K562 (cell line): ENCODE measurements around the gene GTF3C1. TPM values are rescaled to one million over a fixed set of nuclear protein-coding genes. Genes with fewer than 3 reads are reported as not detected.

Experiments
- ATAC-seq: fragments of 200-7000 bp; cut with Tn5 transposase; 3 replicates; pipeline ENCODE4 v1.9.1; 2020; ENCODE audit warnings: moderate library complexity
- BruUV-seq: library from RNA; stranded (reverse); fragments of 400-500 nt; replicated peaks from 2 replicates; lab custom pipeline; 2021; lab: Mats Ljungman, UMichigan
- CTCF ChIA-PET: fragments of 300-600 bp; formaldehyde crosslinking; extraction: SDS; loops from one replicate; lab custom pipeline; 2021; ENCODE audit warnings: low intra/inter-chr PET ratio; lab: Yijun Ruan, JAX
- POLR2A ChIA-PET: fragments of 300-600, 350-650 bp; sonication (Branson Sonifier 250); formaldehyde crosslinking; extraction: SDS; loops from one replicate; lab custom pipeline; 2021; ENCODE audit warnings: antibody characterized with exemption, inconsistent platforms; lab: Yijun Ruan, JAX
- DNase-seq, 4 experiments: peaks; one replicate each; pipeline versions ENCODE4 v3.0.0 to v3.0.0-alpha.2; 2011 to 2018; ENCODE audit warnings: low spot score in 3 of 4, mixed read lengths in 3 of 4; ENCODE audit errors: extremely low read depth in 1 of 4
- FAIRE-seq: peaks from 2 replicates; lab custom pipeline; 2011; peaks lifted over from hg19 to GRCh38; lab: Jason Lieb, UNC
- H2AFZ ChIP-seq: 2 replicates; pipeline ENCODE4 v1.6.0; 2011; ENCODE audit warnings: low read depth, low read length, control low read depth, inconsistent platforms
- H3K27ac ChIP-seq: fragments of 200-600 bp; 3 replicates; pipeline ENCODE4 v1.8.0; 2011; ENCODE audit warnings: low read depth, mild to moderate bottlenecking, control low read depth, inconsistent platforms, low read length, moderate library complexity, mixed read lengths; ENCODE audit errors: extremely low read depth
- H3K27me3 ChIP-seq, 2 experiments: fragments of 300-600 bp in 1 of 2; 2 replicates in 1 of 2; 3 replicates in 1 of 2; pipeline versions ENCODE4 v1.6.0 to v1.8.0; 2011; ENCODE audit warnings: inconsistent platforms in 2 of 2, low read length in 2 of 2, mild to moderate bottlenecking in 1 of 2, mixed read lengths in 1 of 2, moderate library complexity in 1 of 2; ENCODE audit not compliant: control insufficient read depth in 2 of 2, insufficient read depth in 2 of 2
- H3K36me3 ChIP-seq: fragments of 300-600 bp; 3 replicates; pipeline ENCODE4 v1.8.0; 2011; ENCODE audit warnings: mild to moderate bottlenecking, low read length, inconsistent platforms; ENCODE audit not compliant: control insufficient read depth, insufficient read depth
- H3K4me1 ChIP-seq, 2 experiments: fragments of 200-600 bp in 1 of 2; replicated peaks in 1 of 2; 2 replicates in 1 of 2; 3 replicates in 1 of 2; pipeline versions ENCODE4 v1.5.1 to v1.8.0; 2011; ENCODE audit warnings: inconsistent platforms in 2 of 2, low read length in 2 of 2, mild to moderate bottlenecking in 1 of 2, mixed read lengths in 1 of 2, moderate library complexity in 1 of 2; ENCODE audit not compliant: control insufficient read depth in 2 of 2, insufficient read depth in 2 of 2
- H3K4me2 ChIP-seq: 2 replicates; pipeline ENCODE4 v1.6.1; 2011; ENCODE audit warnings: low read length, control low read depth, inconsistent platforms, mixed read lengths; ENCODE audit not compliant: insufficient read depth
- H3K4me3 ChIP-seq: fragments of 200-600 bp; sonication (generic), shearing (Covaris generic); 2 replicates; pipeline ENCODE4 v1.5.1; 2016; ENCODE audit warnings: control low read depth, inconsistent platforms
- H3K79me2 ChIP-seq: fragments of 200-600 bp; 3 replicates; pipeline ENCODE4 v1.8.0; 2011; ENCODE audit warnings: low read length, inconsistent platforms; ENCODE audit not compliant: control insufficient read depth, insufficient read depth
- H3K9ac ChIP-seq, 2 experiments: 2 replicates each; pipeline versions ENCODE4 v1.6.0 to v1.6.1; 2011; ENCODE audit warnings: low read depth in 2 of 2, low read length in 2 of 2, control low read depth in 1 of 2, inconsistent platforms in 1 of 2, mild to moderate bottlenecking in 1 of 2, mixed read lengths in 1 of 2; ENCODE audit not compliant: insufficient read depth in 1 of 2
- H3K9me1 ChIP-seq: one replicate; pipeline ENCODE4 v1.6.0; 2011; ENCODE audit warnings: inconsistent platforms, mild to moderate bottlenecking, low read length, moderate library complexity; ENCODE audit not compliant: control insufficient read depth, insufficient read depth
- H3K9me3 ChIP-seq: replicated peaks from 2 replicates; pipeline ENCODE4 v1.5.1; 2011; ENCODE audit warnings: low read depth, low read length, inconsistent platforms; ENCODE audit not compliant: control insufficient read depth, insufficient read depth
- H4K20me1 ChIP-seq: replicated peaks from 2 replicates; pipeline ENCODE4 v1.6.1; 2011; ENCODE audit warnings: low read length, inconsistent platforms, mixed read lengths; ENCODE audit not compliant: control insufficient read depth, insufficient read depth
- ATF7 ChIP-seq: fragments of 450-650 bp; IDR thresholded peaks from 2 replicates; pipeline ENCODE4 v1.7.1; 2014; ENCODE audit warnings: mild to moderate bottlenecking, moderate library complexity
- DNMT1 ChIP-seq: fragments of 450-650 bp; IDR thresholded peaks from 2 replicates; pipeline ENCODE4 v1.6.1; 2016; ENCODE audit warnings: antibody characterized with exemption, mild to moderate bottlenecking
- GATAD2A ChIP-seq: fragments of 450-650 bp; IDR thresholded peaks from 2 replicates; pipeline ENCODE4 v1.6.1; 2017
- HNRNPL ChIP-seq: fragments of 200-400 bp; formaldehyde crosslinking; IDR thresholded peaks from 2 replicates; pipeline ENCODE4 v1.6.1; 2017; ENCODE audit warnings: low read depth, mild to moderate bottlenecking, low read length
- SPI1 ChIP-seq: IDR thresholded peaks from 2 replicates; pipeline ENCODE4 v1.6.1; 2011; ENCODE audit warnings: low read depth, low read length, control low read depth, borderline replicate concordance
- ZNF77 ChIP-seq: fragments of 250-450 bp; sonication (Bioruptor Pico); IDR thresholded peaks from 2 replicates; pipeline ENCODE4 v1.5.0; 2020
- WGBS: fragments of 100-300 bp; shearing (Covaris generic); methylation state at CpG from one replicate; pipeline ENCODE4 v1.1.6; 2016; ENCODE audit warnings: low coverage, mixed read lengths; ENCODE audit not compliant: insufficient coverage; ENCODE audit errors: missing lambda C conversion rate; 5-methylcytosine and 5-hydroxymethylcytosine counted together
- in situ Hi-C: fragments of 300-500 bp; cut with MboI; formaldehyde crosslinking; loops from 4 replicates; pipeline ENCODE4 v1.15.0; 2018; ENCODE audit warnings: inconsistent platforms, mixed read lengths
- intact Hi-C: fragments of 100-400 bp; cut with micrococcal nuclease; formaldehyde crosslinking; loops from 2 replicates; pipeline ENCODE4 v1.14.2; 2022
- polyA plus RNA-seq, 8 experiments: library from polyadenylated mRNA; depleted of rRNA in 4 of 8; stranded (reverse) in 5 of 8; unstranded in 3 of 8; fragments of >200 nt; fragmentation: Nextera tagmentation in 2 of 8; fragmentation: Illumina TruSeq in 1 of 8; extraction: Ambion mirVana in 2 of 8; extraction: Trizol in 1 of 8; gene quantifications; 2 replicates each; pipeline versions ENCODE4 v1.2.1 to v1.2.3, GENCODE V29; 2011 to 2014; ENCODE audit warnings: inconsistent platforms in 1 of 8, missing spikeins in 1 of 8
- total RNA-seq, 7 experiments: library from RNA; depleted of rRNA in 6 of 7; stranded (reverse); fragments of >200 nt in 6 of 7; fragmentation: Illumina TruSeq in 2 of 7; extraction: Trizol in 2 of 7; gene quantifications; 2 replicates each; pipeline versions ENCODE4 v1.2.1 to v1.2.3, GENCODE V29; 2011 to 2021; ENCODE audit warnings: low replicate concordance in 1 of 7
- TF ChIP-seq, protein P1 (sequence below): sonication (generic); IDR thresholded peaks from 2 replicates; pipeline ENCODE4 v1.6.1; 2016
- TF ChIP-seq, protein P2 (sequence below): fragments of 250-450 bp; sonication (Bioruptor Pico); IDR thresholded peaks from 2 replicates; pipeline ENCODE4 v1.6.1; 2021; ENCODE audit warnings: mild to moderate bottlenecking
- TF ChIP-seq, protein P3 (sequence below): sonication (generic); formaldehyde crosslinking; IDR thresholded peaks from 2 replicates; pipeline ENCODE4 v1.8.0; 2023; ENCODE audit warnings: missing genetic modification reagents, mild to moderate bottlenecking, borderline replicate concordance
- TF ChIP-seq, protein P4 (sequence below): sonication (generic); formaldehyde crosslinking; IDR thresholded peaks from 2 replicates; pipeline ENCODE4 v1.8.1; 2023; ENCODE audit warnings: mild to moderate bottlenecking, missing genetic modification reagents, moderate library complexity
- TF ChIP-seq, protein P5 (sequence below): sonication (generic); formaldehyde crosslinking; IDR thresholded peaks from 2 replicates; pipeline ENCODE4 v1.8.1; 2023; ENCODE audit warnings: mild to moderate bottlenecking, missing genetic modification reagents

Gene GTF3C1
- total and polyA plus RNA-seq, 9 of the 15 experiments (the other 6 are each of a cell fraction or from before 2014, with no cell fraction given) = 0.72 to 63.6 (median 30.9) TPM

DNA sequence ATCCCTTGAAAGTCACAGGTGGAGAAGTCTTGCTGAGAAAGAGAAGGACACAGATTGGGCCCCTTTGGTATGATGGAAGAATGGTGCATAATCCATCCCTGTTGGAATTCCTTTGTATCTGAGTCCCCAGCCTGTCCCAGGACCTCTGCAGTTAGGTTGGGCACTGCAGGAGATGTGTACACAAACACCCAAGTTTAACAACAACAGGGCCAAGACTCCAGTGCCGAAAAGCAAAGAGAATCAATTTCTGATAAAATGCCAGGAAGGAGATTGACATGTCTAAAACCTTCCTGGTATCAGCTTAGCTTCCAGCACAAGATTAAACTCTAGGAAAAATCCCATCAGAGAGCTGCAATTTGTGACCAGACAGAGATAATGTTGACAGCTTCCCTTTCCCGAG, 33.2 kb upstream of the GTF3C1 start:
- WGBS = 35% methylated on average over 2 of the region's 2 CpGs
- CTCF ChIA-PET = no interaction called here
- no peak overlapping the region for H3K4me3 ChIP-seq
- ATAC-seq (no peak), DNase-seq (no peak), FAIRE-seq (no peak)
- intact Hi-C loops (no loop called here), in situ Hi-C loops (no loop called here)
- POLR2A ChIA-PET = no interaction called here
- H4K20me1 ChIP-seq = no peaks in the 10 kb centered on the region
- H3K9ac ChIP-seq = no peak overlapping the region
- H2AFZ ChIP-seq = no peak overlapping the region
- H3K36me3 ChIP-seq = no peaks in the 10 kb centered on the region
- peaks cover 0 to 5% of the 10 kb centered on the region in 2 experiments; a peak in 1 of 5 replicates for H3K4me1 ChIP-seq
- H3K9me1 ChIP-seq = no peaks in the 10 kb centered on the region
- no peak overlapping the region for H3K4me2 ChIP-seq
- H3K79me2 ChIP-seq = no peaks in the 10 kb centered on the region
- BruUV-seq = no TSS peak
- H3K9me3 ChIP-seq = no peaks in the 10 kb centered on the region
- no peak overlapping the region for H3K27ac ChIP-seq
- TF ChIP-seq, protein P1, sequence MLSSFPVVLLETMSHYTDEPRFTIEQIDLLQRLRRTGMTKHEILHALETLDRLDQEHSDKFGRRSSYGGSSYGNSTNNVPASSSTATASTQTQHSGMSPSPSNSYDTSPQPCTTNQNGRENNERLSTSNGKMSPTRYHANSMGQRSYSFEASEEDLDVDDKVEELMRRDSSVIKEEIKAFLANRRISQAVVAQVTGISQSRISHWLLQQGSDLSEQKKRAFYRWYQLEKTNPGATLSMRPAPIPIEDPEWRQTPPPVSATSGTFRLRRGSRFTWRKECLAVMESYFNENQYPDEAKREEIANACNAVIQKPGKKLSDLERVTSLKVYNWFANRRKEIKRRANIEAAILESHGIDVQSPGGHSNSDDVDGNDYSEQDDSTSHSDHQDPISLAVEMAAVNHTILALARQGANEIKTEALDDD = no peak
- TF ChIP-seq ZNF77 (CRISPR knock-in tag) = no peak
- no peak for TF ChIP-seq ATF7
- TF ChIP-seq, protein P2, sequence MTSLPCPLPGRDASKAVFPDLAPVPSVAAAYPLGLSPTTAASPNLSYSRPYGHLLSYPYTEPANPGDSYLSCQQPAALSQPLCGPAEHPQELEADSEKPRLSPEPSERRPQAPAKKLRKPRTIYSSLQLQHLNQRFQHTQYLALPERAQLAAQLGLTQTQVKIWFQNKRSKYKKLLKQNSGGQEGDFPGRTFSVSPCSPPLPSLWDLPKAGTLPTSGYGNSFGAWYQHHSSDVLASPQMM = no peak
- TF ChIP-seq, protein P3, sequence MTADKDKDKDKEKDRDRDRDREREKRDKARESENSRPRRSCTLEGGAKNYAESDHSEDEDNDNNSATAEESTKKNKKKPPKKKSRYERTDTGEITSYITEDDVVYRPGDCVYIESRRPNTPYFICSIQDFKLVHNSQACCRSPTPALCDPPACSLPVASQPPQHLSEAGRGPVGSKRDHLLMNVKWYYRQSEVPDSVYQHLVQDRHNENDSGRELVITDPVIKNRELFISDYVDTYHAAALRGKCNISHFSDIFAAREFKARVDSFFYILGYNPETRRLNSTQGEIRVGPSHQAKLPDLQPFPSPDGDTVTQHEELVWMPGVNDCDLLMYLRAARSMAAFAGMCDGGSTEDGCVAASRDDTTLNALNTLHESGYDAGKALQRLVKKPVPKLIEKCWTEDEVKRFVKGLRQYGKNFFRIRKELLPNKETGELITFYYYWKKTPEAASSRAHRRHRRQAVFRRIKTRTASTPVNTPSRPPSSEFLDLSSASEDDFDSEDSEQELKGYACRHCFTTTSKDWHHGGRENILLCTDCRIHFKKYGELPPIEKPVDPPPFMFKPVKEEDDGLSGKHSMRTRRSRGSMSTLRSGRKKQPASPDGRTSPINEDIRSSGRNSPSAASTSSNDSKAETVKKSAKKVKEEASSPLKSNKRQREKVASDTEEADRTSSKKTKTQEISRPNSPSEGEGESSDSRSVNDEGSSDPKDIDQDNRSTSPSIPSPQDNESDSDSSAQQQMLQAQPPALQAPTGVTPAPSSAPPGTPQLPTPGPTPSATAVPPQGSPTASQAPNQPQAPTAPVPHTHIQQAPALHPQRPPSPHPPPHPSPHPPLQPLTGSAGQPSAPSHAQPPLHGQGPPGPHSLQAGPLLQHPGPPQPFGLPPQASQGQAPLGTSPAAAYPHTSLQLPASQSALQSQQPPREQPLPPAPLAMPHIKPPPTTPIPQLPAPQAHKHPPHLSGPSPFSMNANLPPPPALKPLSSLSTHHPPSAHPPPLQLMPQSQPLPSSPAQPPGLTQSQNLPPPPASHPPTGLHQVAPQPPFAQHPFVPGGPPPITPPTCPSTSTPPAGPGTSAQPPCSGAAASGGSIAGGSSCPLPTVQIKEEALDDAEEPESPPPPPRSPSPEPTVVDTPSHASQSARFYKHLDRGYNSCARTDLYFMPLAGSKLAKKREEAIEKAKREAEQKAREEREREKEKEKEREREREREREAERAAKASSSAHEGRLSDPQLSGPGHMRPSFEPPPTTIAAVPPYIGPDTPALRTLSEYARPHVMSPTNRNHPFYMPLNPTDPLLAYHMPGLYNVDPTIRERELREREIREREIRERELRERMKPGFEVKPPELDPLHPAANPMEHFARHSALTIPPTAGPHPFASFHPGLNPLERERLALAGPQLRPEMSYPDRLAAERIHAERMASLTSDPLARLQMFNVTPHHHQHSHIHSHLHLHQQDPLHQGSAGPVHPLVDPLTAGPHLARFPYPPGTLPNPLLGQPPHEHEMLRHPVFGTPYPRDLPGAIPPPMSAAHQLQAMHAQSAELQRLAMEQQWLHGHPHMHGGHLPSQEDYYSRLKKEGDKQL (CRISPR knock-in tag) = no peak
- TF ChIP-seq, protein P4, sequence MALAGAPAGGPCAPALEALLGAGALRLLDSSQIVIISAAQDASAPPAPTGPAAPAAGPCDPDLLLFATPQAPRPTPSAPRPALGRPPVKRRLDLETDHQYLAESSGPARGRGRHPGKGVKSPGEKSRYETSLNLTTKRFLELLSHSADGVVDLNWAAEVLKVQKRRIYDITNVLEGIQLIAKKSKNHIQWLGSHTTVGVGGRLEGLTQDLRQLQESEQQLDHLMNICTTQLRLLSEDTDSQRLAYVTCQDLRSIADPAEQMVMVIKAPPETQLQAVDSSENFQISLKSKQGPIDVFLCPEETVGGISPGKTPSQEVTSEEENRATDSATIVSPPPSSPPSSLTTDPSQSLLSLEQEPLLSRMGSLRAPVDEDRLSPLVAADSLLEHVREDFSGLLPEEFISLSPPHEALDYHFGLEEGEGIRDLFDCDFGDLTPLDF (CRISPR knock-in tag) = no peak
- TF ChIP-seq SPI1 = no peak
- no peak for TF ChIP-seq DNMT1
- no peak for TF ChIP-seq HNRNPL
- TF ChIP-seq GATAD2A = no peak
- TF ChIP-seq, protein P5, sequence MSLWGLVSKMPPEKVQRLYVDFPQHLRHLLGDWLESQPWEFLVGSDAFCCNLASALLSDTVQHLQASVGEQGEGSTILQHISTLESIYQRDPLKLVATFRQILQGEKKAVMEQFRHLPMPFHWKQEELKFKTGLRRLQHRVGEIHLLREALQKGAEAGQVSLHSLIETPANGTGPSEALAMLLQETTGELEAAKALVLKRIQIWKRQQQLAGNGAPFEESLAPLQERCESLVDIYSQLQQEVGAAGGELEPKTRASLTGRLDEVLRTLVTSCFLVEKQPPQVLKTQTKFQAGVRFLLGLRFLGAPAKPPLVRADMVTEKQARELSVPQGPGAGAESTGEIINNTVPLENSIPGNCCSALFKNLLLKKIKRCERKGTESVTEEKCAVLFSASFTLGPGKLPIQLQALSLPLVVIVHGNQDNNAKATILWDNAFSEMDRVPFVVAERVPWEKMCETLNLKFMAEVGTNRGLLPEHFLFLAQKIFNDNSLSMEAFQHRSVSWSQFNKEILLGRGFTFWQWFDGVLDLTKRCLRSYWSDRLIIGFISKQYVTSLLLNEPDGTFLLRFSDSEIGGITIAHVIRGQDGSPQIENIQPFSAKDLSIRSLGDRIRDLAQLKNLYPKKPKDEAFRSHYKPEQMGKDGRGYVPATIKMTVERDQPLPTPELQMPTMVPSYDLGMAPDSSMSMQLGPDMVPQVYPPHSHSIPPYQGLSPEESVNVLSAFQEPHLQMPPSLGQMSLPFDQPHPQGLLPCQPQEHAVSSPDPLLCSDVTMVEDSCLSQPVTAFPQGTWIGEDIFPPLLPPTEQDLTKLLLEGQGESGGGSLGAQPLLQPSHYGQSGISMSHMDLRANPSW = no peak
- no peaks in the 10 kb centered on the region for H3K27me3 ChIP-seq
